ENCODE results near the gene VSIG10L.

DNA sequence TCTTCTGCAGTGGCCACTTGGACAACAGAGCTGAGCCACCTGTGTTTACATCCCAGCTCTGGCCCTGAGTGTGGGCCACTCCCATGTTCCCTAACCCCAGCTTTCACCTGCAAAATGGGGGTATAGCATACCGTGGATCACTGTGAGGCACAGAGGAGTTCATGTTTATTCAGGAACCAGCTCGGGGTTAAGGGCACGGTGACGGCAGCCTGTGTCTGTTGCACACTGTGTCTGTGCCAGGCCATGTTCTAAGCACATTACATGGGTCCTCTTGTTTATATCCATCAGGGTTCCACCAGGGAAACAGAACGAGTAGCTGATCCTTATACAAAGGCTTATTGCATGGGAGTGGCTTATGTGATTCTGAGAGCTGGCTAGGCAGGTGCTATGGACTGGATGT, 44.5 kb downstream of the VSIG10L start:
- no peak for TF ChIP-seq REST (IDR thresholded peaks at IDR 0.05; ENCODE audit: insufficient read depth in 1 of 2, low read depth in 2 of 2, low read length in 1 of 2)
- TF ChIP-seq SIN3A (IDR thresholded peaks at IDR 0.05; ENCODE audit: borderline replicate concordance, insufficient read depth, low read depth, low read length) = no peak
- TF ChIP-seq, protein P1, sequence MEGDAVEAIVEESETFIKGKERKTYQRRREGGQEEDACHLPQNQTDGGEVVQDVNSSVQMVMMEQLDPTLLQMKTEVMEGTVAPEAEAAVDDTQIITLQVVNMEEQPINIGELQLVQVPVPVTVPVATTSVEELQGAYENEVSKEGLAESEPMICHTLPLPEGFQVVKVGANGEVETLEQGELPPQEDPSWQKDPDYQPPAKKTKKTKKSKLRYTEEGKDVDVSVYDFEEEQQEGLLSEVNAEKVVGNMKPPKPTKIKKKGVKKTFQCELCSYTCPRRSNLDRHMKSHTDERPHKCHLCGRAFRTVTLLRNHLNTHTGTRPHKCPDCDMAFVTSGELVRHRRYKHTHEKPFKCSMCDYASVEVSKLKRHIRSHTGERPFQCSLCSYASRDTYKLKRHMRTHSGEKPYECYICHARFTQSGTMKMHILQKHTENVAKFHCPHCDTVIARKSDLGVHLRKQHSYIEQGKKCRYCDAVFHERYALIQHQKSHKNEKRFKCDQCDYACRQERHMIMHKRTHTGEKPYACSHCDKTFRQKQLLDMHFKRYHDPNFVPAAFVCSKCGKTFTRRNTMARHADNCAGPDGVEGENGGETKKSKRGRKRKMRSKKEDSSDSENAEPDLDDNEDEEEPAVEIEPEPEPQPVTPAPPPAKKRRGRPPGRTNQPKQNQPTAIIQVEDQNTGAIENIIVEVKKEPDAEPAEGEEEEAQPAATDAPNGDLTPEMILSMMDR (IDR thresholded peaks at IDR 0.05) = no peak
- no peak for TF ChIP-seq POLR2AphosphoS5 (IDR thresholded peaks at IDR 0.05; ENCODE audit: low read depth, low read length)

Measured in Panc1 (cell line).